ENCODE results near the gene TGM1.

DNA sequence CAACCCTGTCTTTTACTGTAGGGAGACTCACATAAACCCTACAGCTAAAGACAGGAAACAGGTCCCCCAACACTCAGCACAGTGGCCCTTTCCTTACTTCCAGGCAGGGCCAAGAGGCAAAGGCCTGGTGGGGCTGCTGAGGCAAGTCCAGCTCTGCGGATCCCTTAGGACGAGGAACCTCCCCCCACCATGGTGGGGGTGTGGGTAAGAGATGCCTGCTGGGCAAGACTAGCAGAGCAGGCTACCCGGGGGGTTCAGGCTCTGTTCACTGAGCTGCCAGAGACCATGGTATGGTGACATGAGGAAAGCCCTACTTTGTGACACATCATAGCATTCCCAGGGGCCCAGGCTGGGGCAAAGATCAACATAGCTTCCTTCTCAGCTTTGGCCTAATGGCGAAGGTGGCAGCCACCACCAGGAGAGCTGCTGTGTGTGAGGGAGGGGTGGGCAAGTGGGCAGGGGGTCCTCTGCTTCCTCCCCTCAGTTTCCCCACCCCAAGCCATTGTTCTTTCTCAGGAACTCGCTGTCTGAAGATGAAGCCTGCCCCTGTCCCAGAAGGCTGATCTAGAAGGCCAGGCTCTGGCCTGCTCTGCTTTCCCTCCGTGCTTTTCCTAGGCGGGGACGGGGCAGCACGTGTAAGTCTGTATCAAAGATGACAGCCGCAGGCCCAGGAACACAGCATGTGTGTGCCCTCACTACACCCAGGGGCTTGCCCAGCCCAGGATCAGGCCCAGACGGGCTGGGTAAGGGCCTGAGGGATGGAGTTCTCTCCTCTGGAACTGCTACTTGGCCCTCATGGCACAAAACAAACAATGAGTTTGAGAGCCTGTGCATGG lies 10.5 kb downstream of the TGM1 start:
- TF ChIP-seq POLR2A (IDR thresholded peaks at IDR 0.05), result no peak
- TF ChIP-seq, protein P1, sequence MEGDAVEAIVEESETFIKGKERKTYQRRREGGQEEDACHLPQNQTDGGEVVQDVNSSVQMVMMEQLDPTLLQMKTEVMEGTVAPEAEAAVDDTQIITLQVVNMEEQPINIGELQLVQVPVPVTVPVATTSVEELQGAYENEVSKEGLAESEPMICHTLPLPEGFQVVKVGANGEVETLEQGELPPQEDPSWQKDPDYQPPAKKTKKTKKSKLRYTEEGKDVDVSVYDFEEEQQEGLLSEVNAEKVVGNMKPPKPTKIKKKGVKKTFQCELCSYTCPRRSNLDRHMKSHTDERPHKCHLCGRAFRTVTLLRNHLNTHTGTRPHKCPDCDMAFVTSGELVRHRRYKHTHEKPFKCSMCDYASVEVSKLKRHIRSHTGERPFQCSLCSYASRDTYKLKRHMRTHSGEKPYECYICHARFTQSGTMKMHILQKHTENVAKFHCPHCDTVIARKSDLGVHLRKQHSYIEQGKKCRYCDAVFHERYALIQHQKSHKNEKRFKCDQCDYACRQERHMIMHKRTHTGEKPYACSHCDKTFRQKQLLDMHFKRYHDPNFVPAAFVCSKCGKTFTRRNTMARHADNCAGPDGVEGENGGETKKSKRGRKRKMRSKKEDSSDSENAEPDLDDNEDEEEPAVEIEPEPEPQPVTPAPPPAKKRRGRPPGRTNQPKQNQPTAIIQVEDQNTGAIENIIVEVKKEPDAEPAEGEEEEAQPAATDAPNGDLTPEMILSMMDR (IDR thresholded peaks at IDR 0.05), result no peak

Data from Peyer's patch (tissue), 4 donors.